Activated naive CD4-positive, alpha-beta T cell treated with anti-CD3 and anti-CD28 coated beads, Interleukin-2, amount 50 U/mL, for 24 hours (primary cell): ENCODE results near the gene ABCB11.
"Not testable (repeated sequence)": the region's sequence is repeated elsewhere in the genome, so short reads cannot be mapped to it uniquely, and the experiment has no call there.

Experiments used
- H3K27ac Mint-ChIP-seq: one replicate; pipeline ENCODE4 v1.8.0; 2021; ENCODE audit warnings: mild to moderate bottlenecking, mixed read lengths
- H3K27me3 Mint-ChIP-seq: one replicate; pipeline ENCODE4 v1.8.0; 2021; ENCODE audit warnings: mixed read lengths
- H3K36me3 Mint-ChIP-seq: one replicate; pipeline ENCODE4 v1.8.0; 2021; ENCODE audit warnings: mixed read lengths
- H3K4me1 Mint-ChIP-seq: one replicate; pipeline ENCODE4 v1.8.0; 2021; ENCODE audit warnings: mixed read lengths
- H3K4me3 Mint-ChIP-seq: one replicate; pipeline ENCODE4 v1.8.0; 2021; ENCODE audit warnings: mild to moderate bottlenecking, mixed read lengths
- H3K9me3 Mint-ChIP-seq: one replicate; pipeline ENCODE4 v1.8.0; 2021; ENCODE audit warnings: mixed read lengths

The ABCB11 gene

DNA sequence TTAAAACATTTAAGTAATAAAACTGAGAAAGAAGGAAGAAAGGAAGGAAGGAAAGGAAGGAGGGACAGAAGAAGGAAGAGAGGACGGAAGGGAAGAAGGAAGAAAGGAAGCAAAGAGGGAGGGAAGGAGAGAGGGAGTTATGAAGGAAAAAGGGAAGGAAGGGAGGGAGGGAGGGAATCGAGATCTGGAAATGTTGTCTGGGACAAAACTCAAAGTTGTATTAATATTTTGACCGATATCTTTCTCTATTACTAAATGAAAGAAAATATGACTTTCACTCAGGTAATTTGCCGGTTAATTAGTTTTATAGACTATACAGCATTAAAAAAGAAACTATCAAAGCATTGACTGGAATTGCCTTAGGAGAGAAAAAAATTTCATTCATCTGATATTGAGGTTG lies 85.6 kb downstream of the ABCB11 start:
- no peaks in the 10 kb centered on the region for H3K9me3 Mint-ChIP-seq
- H3K36me3 Mint-ChIP-seq: no peaks in the 10 kb centered on the region
- H3K27ac Mint-ChIP-seq: no peak overlapping the region
- H3K27me3 Mint-ChIP-seq: peaks cover 5% of the 10 kb centered on the region
- no peaks in the 10 kb centered on the region for H3K4me1 Mint-ChIP-seq
- no peak overlapping the region for H3K4me3 Mint-ChIP-seq

DNA sequence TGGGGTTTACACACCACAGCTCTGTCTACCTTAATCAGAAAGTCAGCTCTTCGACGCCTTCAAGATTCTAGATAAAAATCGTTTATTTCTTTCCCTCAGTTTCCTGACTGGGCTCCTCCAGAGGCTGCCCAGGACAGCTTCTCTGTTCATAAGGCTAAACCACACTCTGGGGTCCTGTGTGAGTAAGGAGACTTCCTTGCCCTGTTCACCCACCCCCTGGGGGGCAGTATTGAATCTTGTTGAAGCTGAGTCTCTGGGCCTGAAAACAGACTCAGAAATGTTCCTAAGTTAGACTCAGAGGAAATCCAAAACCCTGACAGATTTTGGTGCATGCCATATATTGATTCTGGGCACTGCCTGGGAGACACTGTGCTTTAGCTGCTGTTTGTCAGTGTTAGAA lies 87.1 kb downstream of the ABCB11 start:
- Mint-ChIP-seq H3K27me3 (peaks cover 5% of the 10 kb centered on the region), H3K4me3 (no peak overlapping the region), H3K27ac (no peak overlapping the region), H3K36me3 (no peaks in the 10 kb centered on the region), H3K9me3 (no peaks in the 10 kb centered on the region), H3K4me1 (no peaks in the 10 kb centered on the region)

DNA sequence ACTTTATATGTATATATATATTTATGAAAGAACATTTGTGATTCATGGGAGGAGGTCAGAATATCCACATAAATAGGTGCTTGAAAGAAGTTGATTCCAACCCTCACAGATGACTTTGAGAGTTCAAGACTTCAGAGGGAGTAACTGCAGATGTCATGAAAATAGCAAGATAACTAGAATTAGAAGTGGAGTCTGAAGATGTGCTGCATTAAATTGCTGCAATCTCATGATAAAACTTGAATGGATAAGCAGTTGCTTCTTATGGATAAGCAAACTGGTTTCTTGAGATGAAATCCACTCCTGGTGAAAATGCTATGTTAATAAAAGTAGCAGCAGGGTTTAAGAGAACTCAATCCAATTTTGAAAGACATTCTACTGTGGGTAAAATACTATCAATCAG lies 89.8 kb downstream of the ABCB11 start:
- Mint-ChIP-seq H3K36me3 (no peaks in the 10 kb centered on the region), H3K27ac (no peak overlapping the region), H3K9me3 (no peaks in the 10 kb centered on the region), H3K4me3 (no peak overlapping the region), H3K4me1 (no peaks in the 10 kb centered on the region), H3K27me3 (peaks cover 2% of the 10 kb centered on the region)

DNA sequence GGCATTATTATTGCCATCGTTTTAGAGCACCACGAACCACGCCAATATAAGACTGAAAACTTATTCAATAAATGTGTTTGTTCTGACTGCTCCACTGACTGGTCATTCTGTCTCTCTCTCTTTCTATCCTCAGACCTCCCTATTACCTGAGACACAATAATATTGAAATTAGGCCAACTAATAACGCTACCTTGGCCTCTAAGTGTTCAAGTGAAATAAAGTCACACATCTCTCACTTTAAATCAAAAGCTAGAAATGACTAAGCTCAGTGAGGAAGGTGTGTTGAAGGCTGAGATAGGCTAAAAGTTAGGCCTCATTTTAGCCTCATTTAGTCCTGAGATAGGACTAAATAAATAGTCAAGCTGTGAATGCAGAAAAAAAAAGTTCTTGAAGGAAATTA lies 91.2 kb downstream of the ABCB11 start:
- Mint-ChIP-seq H3K9me3 (no peaks in the 10 kb centered on the region), H3K4me1 (no peaks in the 10 kb centered on the region), H3K27ac (no peak overlapping the region), H3K4me3 (no peak overlapping the region), H3K27me3 (no peaks in the 10 kb centered on the region), H3K36me3 (no peaks in the 10 kb centered on the region)

DNA sequence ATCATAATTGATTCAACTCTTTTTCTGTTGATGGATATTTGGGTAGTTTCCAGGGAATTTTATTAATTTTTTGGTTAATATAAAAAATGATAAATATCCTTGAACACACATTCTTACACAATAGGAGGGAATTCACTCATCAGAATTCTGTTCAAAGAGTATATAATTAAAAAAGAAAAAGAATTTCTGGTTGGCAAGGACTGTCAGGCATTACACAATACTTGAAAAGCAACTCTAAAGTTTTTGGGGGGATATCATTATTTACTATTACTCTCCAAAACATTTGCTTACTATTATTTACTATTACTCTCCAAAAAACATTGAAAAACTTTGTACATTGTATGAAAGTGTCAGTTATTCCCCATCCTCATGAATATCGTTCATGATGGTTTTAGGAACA lies 92.1 kb downstream of the ABCB11 start:
- Mint-ChIP-seq H3K9me3 (no peaks in the 10 kb centered on the region), H3K27me3 (no peaks in the 10 kb centered on the region), H3K4me1 (no peaks in the 10 kb centered on the region), H3K36me3 (no peaks in the 10 kb centered on the region), H3K27ac (no peak overlapping the region), H3K4me3 (no peak overlapping the region)

DNA sequence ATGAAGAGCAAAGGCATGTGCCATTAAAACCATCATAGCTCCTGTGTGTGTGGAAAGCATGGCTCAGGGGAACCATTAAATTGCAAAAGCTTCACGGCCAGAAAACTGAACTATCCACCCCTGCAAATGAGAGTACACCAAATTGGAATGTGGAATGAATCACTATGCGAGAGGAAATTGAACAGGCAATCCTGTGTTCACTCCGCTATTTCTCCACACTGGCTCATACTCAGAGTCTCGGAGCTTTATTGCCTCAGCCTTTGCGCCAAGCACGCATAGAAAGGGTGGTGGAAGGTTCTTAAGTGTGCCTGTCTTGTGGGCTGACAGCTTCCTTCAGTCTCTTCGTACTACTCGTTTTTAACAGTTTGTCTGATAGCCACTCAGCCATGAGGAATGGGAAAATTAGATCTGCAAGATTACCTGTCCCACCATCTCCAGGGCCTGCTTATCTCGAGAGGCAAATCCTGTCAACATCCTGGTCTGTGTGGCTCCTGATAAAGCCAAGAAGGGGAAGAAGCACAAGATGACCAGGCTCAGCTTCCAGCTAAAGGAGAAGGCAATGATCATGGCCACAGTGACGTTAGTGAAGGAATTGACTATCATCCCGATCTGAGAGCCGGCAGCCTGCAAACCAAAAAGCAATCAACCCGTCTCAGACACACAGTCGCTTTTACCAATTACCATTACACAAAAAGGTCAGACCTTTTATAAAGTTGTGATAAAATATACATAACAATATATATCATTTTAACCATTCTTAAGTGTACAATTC lies 95.1 kb downstream of the ABCB11 start:
- Mint-ChIP-seq H3K36me3 (no peaks in the 10 kb centered on the region), H3K27me3 (peaks cover 3% of the 10 kb centered on the region), H3K27ac (no peak overlapping the region), H3K4me3 (no peak overlapping the region), H3K4me1 (no peaks in the 10 kb centered on the region), H3K9me3 (no peaks in the 10 kb centered on the region)

DNA sequence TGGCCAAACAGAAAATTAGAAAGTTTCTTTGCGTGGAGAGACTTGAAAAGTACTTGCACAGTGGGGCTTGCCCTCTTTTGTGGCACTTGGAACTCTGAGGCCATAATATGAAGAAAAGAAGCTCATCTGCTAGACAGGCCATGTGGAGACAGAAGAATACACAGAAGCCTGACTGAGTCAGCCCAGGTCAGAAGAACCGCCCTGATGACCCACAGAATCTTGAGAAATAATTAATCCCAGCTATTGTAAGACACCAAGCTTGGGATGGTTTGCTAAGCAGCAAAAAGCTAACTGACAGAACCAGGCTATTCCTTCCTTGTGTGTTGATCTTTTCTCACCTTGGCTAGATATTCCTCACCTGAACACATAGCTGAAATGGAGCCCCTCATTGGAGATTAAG lies 96.3 kb downstream of the ABCB11 start:
- no peak overlapping the region for H3K4me3 Mint-ChIP-seq
- no peaks in the 10 kb centered on the region for H3K36me3 Mint-ChIP-seq
- no peak overlapping the region for H3K27ac Mint-ChIP-seq
- no peaks in the 10 kb centered on the region for H3K9me3 Mint-ChIP-seq
- H3K27me3 Mint-ChIP-seq: peaks cover 3% of the 10 kb centered on the region
- H3K4me1 Mint-ChIP-seq: no peaks in the 10 kb centered on the region

DNA sequence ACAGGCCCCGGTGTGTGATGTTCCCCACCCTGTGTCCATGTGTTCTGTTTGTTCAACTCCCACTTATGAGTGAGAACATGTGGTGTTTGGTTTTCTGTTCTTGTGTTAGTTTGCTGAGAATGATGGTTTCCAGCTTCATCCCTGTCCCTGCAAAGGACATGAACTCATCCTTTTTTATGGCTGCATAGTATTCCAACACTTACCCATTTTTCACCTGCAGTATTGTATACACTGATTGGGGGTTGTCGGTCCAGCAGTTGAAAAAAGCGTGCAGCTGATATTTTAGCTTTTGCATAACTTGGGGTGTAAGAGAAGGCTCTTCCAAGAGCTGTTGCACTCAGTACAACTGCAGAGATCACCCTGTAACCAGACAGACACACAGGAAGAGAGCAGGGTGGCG lies 99.0 kb downstream of the ABCB11 start:
- H3K27ac Mint-ChIP-seq, H3K4me1 Mint-ChIP-seq, H3K27me3 Mint-ChIP-seq, H3K4me3 Mint-ChIP-seq, H3K9me3 Mint-ChIP-seq, H3K36me3 Mint-ChIP-seq: not testable (repeated sequence)

DNA sequence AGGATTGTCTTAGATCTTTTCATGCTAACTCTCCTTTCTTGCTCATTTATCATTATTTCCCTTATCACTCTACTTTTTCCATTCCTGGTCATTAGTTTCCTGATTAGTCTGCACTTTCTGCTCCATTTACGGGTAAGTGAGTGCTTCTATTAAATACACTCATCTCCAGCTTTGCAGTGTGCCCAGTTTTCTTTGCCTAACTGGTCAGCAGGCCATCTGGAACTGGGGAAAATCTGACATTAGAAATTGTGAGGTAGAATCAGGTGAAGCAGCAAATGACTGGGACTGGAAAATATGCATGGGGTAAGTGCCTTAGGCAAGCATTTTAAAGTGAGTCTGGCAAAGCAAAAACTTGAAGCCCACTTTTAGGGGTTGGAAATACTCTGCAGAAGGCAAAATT lies 100.9 kb downstream of the ABCB11 start:
- no peak overlapping the region for H3K4me3 Mint-ChIP-seq
- no peak overlapping the region for H3K27ac Mint-ChIP-seq
- peaks cover 12% of the 10 kb centered on the region for H3K27me3 Mint-ChIP-seq
- H3K4me1 Mint-ChIP-seq: no peaks in the 10 kb centered on the region
- H3K36me3 Mint-ChIP-seq: no peaks in the 10 kb centered on the region
- H3K9me3 Mint-ChIP-seq: no peaks in the 10 kb centered on the region

DNA sequence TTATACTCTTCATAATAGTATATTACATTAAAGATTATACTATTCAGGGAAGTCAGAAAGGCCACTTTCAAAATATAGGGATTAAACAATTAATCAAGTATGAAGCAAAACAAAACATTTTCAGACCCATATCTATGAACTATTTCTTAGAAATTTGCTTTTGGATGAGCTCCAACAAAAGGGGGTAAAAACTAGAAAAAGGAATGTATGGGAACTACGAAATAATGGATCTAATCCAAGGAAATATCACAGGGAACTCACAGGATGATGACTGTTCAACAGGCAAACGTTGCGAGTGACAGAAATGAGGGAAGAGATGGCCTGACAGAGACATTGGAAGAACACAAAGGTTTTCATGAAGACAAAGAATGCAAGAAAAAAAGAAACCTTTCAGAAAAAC lies 102.1 kb downstream of the ABCB11 start:
- Mint-ChIP-seq H3K27ac (no peak overlapping the region), H3K4me3 (no peak overlapping the region), H3K4me1 (no peaks in the 10 kb centered on the region), H3K9me3 (no peaks in the 10 kb centered on the region), H3K36me3 (no peaks in the 10 kb centered on the region), H3K27me3 (peaks cover 15% of the 10 kb centered on the region)

DNA sequence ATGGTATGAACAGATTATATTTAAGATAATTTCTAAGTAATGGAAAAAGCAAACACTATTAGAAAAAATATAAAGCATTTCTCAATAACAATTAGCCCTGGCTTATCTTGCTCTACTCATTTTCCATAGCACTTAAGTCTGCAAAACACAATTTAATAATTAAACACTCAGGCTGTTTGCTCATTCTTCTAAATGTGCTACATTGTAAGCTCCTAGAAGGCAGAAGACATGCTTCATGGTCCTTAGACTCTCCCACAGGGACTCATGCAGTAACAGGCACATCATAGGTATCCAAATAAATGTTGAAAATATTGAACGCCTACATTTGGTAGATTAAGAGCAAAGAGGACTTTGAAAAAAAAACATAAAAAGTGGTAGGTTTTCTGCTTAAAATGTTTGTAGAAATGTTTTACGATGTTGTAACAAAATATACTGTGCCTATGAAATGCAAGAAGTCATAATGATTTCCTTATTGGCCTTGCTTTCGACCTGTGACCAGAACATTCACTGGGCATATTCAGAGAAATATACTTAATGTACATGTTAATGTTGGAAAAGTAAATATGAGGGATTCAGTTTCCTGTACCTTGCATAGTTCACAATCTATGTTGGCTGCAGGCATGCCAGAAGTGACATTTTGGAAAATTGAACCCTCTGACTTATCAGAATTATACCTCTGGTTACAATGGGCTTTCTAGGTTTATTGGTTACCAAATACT lies 102.9 kb downstream of the ABCB11 start:
- H3K4me1 Mint-ChIP-seq: no peaks in the 10 kb centered on the region
- peaks cover 18% of the 10 kb centered on the region for H3K27me3 Mint-ChIP-seq
- no peaks in the 10 kb centered on the region for H3K9me3 Mint-ChIP-seq
- no peaks in the 10 kb centered on the region for H3K36me3 Mint-ChIP-seq
- H3K27ac Mint-ChIP-seq: no peak overlapping the region
- H3K4me3 Mint-ChIP-seq: no peak overlapping the region

DNA sequence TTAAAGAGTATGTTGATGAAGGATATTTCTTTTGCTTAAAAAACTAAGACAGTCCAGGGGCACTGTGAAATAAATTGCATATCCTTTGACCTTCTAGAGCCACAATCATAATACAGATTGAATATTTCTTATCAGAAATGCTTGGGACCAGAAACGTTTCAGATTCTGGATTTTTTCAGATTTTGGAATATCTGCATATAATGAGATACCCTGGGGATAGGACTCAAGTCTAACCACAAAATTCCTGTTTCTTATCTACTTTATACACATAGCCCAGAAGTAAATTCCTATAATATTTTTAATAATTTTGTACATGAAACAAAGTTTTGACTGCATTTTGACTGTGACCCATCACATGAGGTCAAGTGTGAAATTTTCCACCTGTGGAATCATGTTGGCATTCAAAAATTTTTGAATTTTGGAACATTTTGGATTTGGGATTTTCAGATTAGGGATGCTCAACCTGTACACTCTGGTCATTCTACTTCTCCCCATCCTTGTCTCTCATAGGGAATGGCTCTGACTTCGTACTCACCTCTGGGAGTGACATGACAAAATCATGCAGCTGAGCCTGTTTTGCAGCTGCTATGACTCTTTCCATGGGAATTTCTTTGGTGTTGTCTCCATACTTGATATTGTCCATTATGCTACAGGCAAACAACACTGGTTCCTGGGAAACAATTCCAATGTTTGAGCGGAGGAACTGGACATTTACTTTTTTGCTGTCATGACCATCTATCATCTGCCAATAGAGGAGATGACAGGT lies 104.3 kb downstream of the ABCB11 start:
- no peaks in the 10 kb centered on the region for H3K4me1 Mint-ChIP-seq
- H3K9me3 Mint-ChIP-seq: no peaks in the 10 kb centered on the region
- peaks cover 23% of the 10 kb centered on the region for H3K27me3 Mint-ChIP-seq
- no peak overlapping the region for H3K4me3 Mint-ChIP-seq
- no peak overlapping the region for H3K27ac Mint-ChIP-seq
- H3K36me3 Mint-ChIP-seq: no peaks in the 10 kb centered on the region

DNA sequence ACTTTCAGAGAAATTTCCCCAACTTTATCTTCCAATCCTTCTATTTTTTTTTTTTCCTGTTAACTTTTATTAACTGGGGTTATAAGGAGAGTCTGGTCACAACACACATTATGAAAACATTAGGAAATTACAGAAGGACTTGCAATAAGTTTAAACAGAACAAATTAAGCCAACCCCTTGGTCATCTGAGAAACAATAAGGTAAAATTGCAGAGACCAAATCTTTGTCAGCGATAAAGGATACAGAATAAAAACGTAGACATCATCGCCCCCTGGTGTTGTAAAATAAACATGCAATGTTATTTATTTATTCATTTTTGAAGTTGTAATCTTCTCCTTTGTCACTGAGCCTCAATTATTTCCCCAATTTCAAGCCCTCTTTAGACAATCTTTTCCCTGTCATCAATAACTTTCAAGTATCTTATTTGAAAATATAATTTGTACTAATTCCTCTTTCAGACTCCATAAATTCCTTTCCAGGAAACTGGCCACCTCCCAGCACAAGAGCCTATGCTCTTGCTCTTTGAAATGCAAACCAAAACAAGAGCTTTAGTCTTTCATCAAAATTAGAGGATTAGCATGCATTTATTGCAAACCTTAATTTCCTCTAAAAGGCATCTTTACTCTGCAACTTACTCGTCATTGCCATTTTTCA lies 110.5 kb downstream of the ABCB11 start:
- H3K27me3 Mint-ChIP-seq: peaks cover 17% of the 10 kb centered on the region
- H3K9me3 Mint-ChIP-seq: no peaks in the 10 kb centered on the region
- no peaks in the 10 kb centered on the region for H3K36me3 Mint-ChIP-seq

DNA sequence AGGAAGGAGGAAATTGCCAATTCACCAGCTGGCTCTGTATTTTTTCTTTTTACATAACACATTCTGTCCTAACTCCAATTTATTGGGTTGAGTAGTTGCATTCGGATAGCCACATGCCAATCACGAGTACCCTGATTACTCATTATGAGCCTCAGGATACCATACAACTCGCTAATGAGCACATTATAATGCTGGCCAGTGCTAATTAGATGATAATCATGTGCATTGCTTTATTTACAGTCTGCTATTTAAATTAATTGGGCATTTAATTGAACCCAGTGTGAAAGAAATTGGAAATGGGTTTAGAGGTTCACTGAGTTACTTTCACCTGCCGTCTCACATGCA lies 114.8 kb downstream of the ABCB11 start:
- Mint-ChIP-seq H3K9me3 (no peaks in the 10 kb centered on the region), H3K4me3 (no peak overlapping the region), H3K27ac (no peak overlapping the region), H3K36me3 (no peaks in the 10 kb centered on the region), H3K4me1 (peaks cover 5% of the 10 kb centered on the region), H3K27me3 (peaks cover 11% of the 10 kb centered on the region)

More for the DNA sequence above, 110.5 kb downstream of the ABCB11 start:
- no peak overlapping the region for H3K27ac Mint-ChIP-seq
- H3K4me3 Mint-ChIP-seq: no peak overlapping the region
- H3K4me1 Mint-ChIP-seq: no peaks in the 10 kb centered on the region

DNA sequence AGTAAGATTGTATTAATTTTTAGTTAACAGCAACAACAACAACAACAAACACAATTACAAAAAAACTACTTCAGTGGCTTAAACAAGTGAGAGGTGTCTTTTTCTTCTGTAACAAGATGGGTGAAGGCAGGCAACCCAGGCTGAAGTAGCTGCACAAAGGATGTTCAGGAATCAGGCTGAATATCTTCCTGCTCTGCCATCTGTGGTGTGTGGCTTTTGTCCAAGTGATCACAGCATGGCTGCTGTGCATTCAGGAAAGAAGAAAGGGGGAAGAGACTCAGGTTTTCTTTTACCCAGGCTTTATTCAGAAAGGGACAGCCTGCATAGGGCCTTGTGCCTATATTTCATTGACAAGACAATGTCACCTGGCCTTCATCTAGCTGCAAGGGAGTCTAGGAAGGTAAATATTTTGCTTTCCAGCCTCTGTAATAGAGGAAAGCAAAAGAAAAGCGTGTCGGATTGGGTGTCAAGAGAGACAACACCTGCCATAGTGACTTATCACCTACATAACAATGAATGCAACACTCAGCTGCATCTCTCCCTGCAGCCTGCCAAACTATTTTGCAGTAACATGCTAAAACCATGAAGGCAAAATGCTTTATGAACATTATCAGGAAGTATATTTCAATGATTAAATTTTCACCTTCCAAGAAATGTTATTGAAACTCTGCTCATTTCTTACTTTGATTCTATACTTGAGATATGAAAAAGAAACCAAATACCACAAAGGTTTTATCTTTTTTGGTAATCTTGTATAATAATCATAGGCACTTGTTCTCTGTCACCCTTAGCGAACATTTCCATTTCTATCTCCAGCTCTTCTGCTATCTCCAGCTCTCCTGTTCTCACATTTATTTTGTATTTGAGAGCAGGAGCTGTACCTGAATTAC lies 115.4 kb downstream of the ABCB11 start:
- Mint-ChIP-seq H3K27ac (no peak overlapping the region), H3K4me1 (peaks cover 5% of the 10 kb centered on the region), H3K9me3 (no peaks in the 10 kb centered on the region), H3K27me3 (peaks cover 11% of the 10 kb centered on the region), H3K36me3 (no peaks in the 10 kb centered on the region), H3K4me3 (no peak overlapping the region)
